OCI-LY3 (cell line): ENCODE measurements around the gene MDM1.

Experiments used
- H2AFZ ChIP-seq: fragments of 200-600, 300-600 bp; shearing (Covaris generic); 2 replicates; pipeline ENCODE4 v1.6.0; 2014; ENCODE audit warnings: antibody characterized with exemption, low read depth, low read length
- H3K27ac ChIP-seq: fragments of 200-600, 300-600 bp; sonication (generic); 2 replicates; pipeline ENCODE4 v1.5.1; 2014; ENCODE audit warnings: mild to moderate bottlenecking, low read length, moderate library complexity, mixed read lengths
- H3K27me3 ChIP-seq: fragments of 200-600, 300-600 bp; sonication (generic); 2 replicates; pipeline ENCODE4 v1.6.1; 2014; ENCODE audit warnings: low read depth, low read length, mixed read lengths
- H3K36me3 ChIP-seq: fragments of 200-600, 300-600 bp; sonication (generic); replicated peaks from 2 replicates; pipeline ENCODE3; 2014; ENCODE audit warnings: low read depth, low read length, mixed read lengths
- H3K4me1 ChIP-seq: fragments of 300-600, 200-600 bp; sonication (generic); 2 replicates; pipeline ENCODE4 v1.6.1; 2014; ENCODE audit warnings: low read length, mixed read lengths
- H3K4me2 ChIP-seq: fragments of 200-600, 300-600 bp; sonication (generic); 2 replicates; pipeline ENCODE4 v1.6.1; 2014; ENCODE audit warnings: low read length, mixed read lengths
- H3K4me3 ChIP-seq: fragments of 300-600, 200-600 bp; sonication (generic); 2 replicates; pipeline ENCODE4 v1.5.1; 2014; ENCODE audit warnings: antibody characterized with exemption, mild to moderate bottlenecking, low read length, moderate library complexity
- H3K79me2 ChIP-seq: fragments of 300-600, 200-600 bp; shearing (Covaris generic); 2 replicates; pipeline ENCODE4 v1.6.1; 2014; ENCODE audit warnings: mild to moderate bottlenecking, low read length, mixed read lengths
- H3K9ac ChIP-seq: fragments of 300-600, 200-600 bp; shearing (Covaris generic); 2 replicates; pipeline ENCODE4 v1.6.0; 2014; ENCODE audit warnings: mild to moderate bottlenecking, low read length, moderate library complexity
- H3K9me3 ChIP-seq: fragments of 200-600, 300-600 bp; shearing (Covaris generic); 2 replicates; pipeline ENCODE4 v1.6.1; 2014; ENCODE audit warnings: low read length, mixed read lengths; ENCODE audit not compliant: insufficient read depth
- H4K20me1 ChIP-seq: fragments of 200-600, 300-600 bp; sonication (generic); 2 replicates; pipeline ENCODE4 v1.6.1; 2016; ENCODE audit warnings: low read length, mixed read lengths; ENCODE audit not compliant: insufficient read depth
- CTCF ChIP-seq: fragments of 200-600, 300-600 bp; sonication (generic); IDR thresholded peaks from 2 replicates; pipeline ENCODE4 v1.5.1; 2014; ENCODE audit warnings: antibody characterized with exemption, low read length, low read depth
- EZH2phosphoT487 ChIP-seq: fragments of 200-600 bp; shearing (Covaris generic); IDR thresholded peaks from 2 replicates; pipeline ENCODE4 v1.6.1; 2018; ENCODE audit warnings: antibody characterized with exemption, mixed run types, low read depth

The MDM1 gene

GRCh38 chr12:68325966-68326365, 6.2 kb downstream of the MDM1 start:
- no peak overlapping the region for H3K27ac ChIP-seq
- peaks cover 1% of the 10 kb centered on the region; the same call in 1 of the 2 replicates for H3K4me1 ChIP-seq
- TF ChIP-seq CTCF: no peak
- TF ChIP-seq EZH2phosphoT487: no peak
- no peak overlapping the region for H3K9ac ChIP-seq
- no peaks in the 10 kb centered on the region for H3K79me2 ChIP-seq
- H3K27me3 ChIP-seq: no peaks in the 10 kb centered on the region
- H3K4me2 ChIP-seq: no peak overlapping the region
- no peak overlapping the region for H3K4me3 ChIP-seq
- no peaks in the 10 kb centered on the region for H3K9me3 ChIP-seq
- no peak overlapping the region for H2AFZ ChIP-seq
- peaks cover 10% of the 10 kb centered on the region for H3K36me3 ChIP-seq
- H4K20me1 ChIP-seq: no peaks in the 10 kb centered on the region

GRCh38 chr12:68324531-68324930, 7.6 kb downstream of the MDM1 start:
- Histone ChIP-seq H3K4me3 (no peak overlapping the region), H3K4me1 (no peaks in the 10 kb centered on the region), H3K27me3 (no peaks in the 10 kb centered on the region), H2AFZ (no peak overlapping the region), H3K36me3 (peaks cover 10% of the 10 kb centered on the region), H3K9ac (no peak overlapping the region), H4K20me1 (no peaks in the 10 kb centered on the region), H3K79me2 (no peaks in the 10 kb centered on the region), H3K27ac (no peak overlapping the region), H3K4me2 (no peak overlapping the region), H3K9me3 (no peaks in the 10 kb centered on the region)
- no peak for TF ChIP-seq EZH2phosphoT487
- TF ChIP-seq CTCF: no peak

- Histone ChIP-seq H3K27me3 (no peaks in the 10 kb centered on the region), H3K9ac (no peak overlapping the region), H4K20me1 (no peaks in the 10 kb centered on the region), H3K9me3 (no peaks in the 10 kb centered on the region), H3K79me2 (no peaks in the 10 kb centered on the region), H3K4me1 (no peaks in the 10 kb centered on the region), H3K4me3 (no peak overlapping the region), H3K27ac (no peak overlapping the region), H3K4me2 (no peak overlapping the region), H3K36me3 (peaks cover 3% of the 10 kb centered on the region), H2AFZ (no peak overlapping the region)
- TF ChIP-seq CTCF (no peak), EZH2phosphoT487 (no peak)
Observed at GRCh38 chr12:68321140-68321539, 11.0 kb downstream of the MDM1 start.

GRCh38 chr12:68319988-68320623, 12.1 kb downstream of the MDM1 start:
- no peak for TF ChIP-seq EZH2phosphoT487
- TF ChIP-seq CTCF: no peak

More at GRCh38 chr12:68319988-68320623, 12.1 kb downstream of the MDM1 start:
- no peak overlapping the region for H2AFZ ChIP-seq
- H3K79me2 ChIP-seq: no peaks in the 10 kb centered on the region
- H3K4me3 ChIP-seq: no peak overlapping the region
- no peak overlapping the region for H3K4me2 ChIP-seq
- no peaks in the 10 kb centered on the region for H3K9me3 ChIP-seq
- no peak overlapping the region for H3K9ac ChIP-seq
- no peaks in the 10 kb centered on the region for H4K20me1 ChIP-seq
- peaks cover 3% of the 10 kb centered on the region for H3K36me3 ChIP-seq
- no peaks in the 10 kb centered on the region for H3K4me1 ChIP-seq
- H3K27me3 ChIP-seq: no peaks in the 10 kb centered on the region
- no peak overlapping the region for H3K27ac ChIP-seq
